Measurements from ENCODE around the gene RAB7B. TPM values are rescaled to one million over a fixed set of nuclear protein-coding genes. Genes with fewer than 3 reads are reported as not detected.
"Not testable (repeated sequence)": the region's sequence is repeated elsewhere in the genome, so short reads cannot be mapped to it uniquely, and the experiment has no call there.

Gene RAB7B
- total RNA-seq, 4 donors from 2014 or later: 4.8 to 12.6 (median 8.7) TPM

DNA sequence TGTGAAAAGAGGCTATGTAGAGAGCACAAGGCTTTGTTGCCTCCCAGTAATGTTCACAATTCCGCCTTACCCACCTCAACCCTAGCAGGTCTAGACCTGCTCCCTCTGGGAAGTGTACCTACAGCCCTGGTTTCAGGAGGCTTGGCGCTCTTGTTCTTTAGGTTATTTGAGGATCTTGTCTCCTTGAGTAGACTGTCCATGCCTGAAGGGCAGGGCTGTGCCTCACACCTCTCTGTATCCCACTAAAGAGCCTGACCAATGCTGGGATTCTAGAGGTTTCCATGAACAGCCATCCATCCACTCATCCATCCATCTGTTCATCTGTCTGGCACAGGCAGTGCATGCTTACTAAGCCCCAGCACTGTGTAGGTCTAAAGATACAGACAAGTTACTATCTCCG, 1.0 kb downstream of the RAB7B start:
- Histone ChIP-seq H3K9me3 (no peaks in the 10 kb centered on the region), H3K4me1 (peaks cover 31 to 44% of the 10 kb centered on the region in 2 donors), H3K36me3 (no peaks in the 10 kb centered on the region), H3K4me3 (replicated peaks in 1 of 3) (no peak overlapping the region), H3K27me3 (no peaks in the 10 kb centered on the region), H3K27ac (peak overlapping the region in 2 of 3 donors; percentile 65 to 81)
- no peak for DNase-seq
- intact Hi-C loops (cut with DNase I): no loop called here
- TF ChIP-seq POLR2A (IDR thresholded peaks at IDR 0.05): no peak
- TF ChIP-seq, protein P1, sequence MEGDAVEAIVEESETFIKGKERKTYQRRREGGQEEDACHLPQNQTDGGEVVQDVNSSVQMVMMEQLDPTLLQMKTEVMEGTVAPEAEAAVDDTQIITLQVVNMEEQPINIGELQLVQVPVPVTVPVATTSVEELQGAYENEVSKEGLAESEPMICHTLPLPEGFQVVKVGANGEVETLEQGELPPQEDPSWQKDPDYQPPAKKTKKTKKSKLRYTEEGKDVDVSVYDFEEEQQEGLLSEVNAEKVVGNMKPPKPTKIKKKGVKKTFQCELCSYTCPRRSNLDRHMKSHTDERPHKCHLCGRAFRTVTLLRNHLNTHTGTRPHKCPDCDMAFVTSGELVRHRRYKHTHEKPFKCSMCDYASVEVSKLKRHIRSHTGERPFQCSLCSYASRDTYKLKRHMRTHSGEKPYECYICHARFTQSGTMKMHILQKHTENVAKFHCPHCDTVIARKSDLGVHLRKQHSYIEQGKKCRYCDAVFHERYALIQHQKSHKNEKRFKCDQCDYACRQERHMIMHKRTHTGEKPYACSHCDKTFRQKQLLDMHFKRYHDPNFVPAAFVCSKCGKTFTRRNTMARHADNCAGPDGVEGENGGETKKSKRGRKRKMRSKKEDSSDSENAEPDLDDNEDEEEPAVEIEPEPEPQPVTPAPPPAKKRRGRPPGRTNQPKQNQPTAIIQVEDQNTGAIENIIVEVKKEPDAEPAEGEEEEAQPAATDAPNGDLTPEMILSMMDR (IDR thresholded peaks at IDR 0.05): no peak
- WGBS, 2 donors: 94 to 96% methylated on average over 3 of the region's 3 CpGs

GRCh38 chr1:206001476-206001888, 1.7 kb downstream of the RAB7B start:
- intact Hi-C loops (cut with DNase I): no loop called here

GRCh38 chr1:206000641-206001339, 2.4 kb downstream of the RAB7B start:
- intact Hi-C loops (cut with DNase I): no loop called here
- H3K36me3 ChIP-seq: no peaks in the 10 kb centered on the region
- peak overlapping the region in 2 of 3 donors; percentile 34 to 53 for H3K27ac ChIP-seq
- no peak overlapping the region for H3K4me3 ChIP-seq (replicated peaks in 1 of 3)
- no peak for TF ChIP-seq POLR2A (IDR thresholded peaks at IDR 0.05)
- TF ChIP-seq, protein P1 (IDR thresholded peaks at IDR 0.05): no peak
- 79 to 85% methylated on average over 8 of the region's 8 CpGs for WGBS, 2 donors
- H3K4me1 ChIP-seq: peaks cover 31 to 44% of the 10 kb centered on the region in 2 donors
- no peak for DNase-seq
- H3K27me3 ChIP-seq: no peaks in the 10 kb centered on the region
- H3K9me3 ChIP-seq: no peaks in the 10 kb centered on the region

More at GRCh38 chr1:206001476-206001888, 1.7 kb downstream of the RAB7B start:
- H3K4me1 ChIP-seq: peaks cover 31 to 44% of the 10 kb centered on the region in 2 donors
- H3K36me3 ChIP-seq: no peaks in the 10 kb centered on the region
- peak overlapping the region in 2 of 3 donors; percentile 7 to 53 for H3K27ac ChIP-seq
- TF ChIP-seq, protein P1 (IDR thresholded peaks at IDR 0.05): no peak
- no peak for TF ChIP-seq POLR2A (IDR thresholded peaks at IDR 0.05)
- 38 to 52% methylated on average over 3 of the region's 3 CpGs for WGBS, 2 donors
- H3K9me3 ChIP-seq: no peaks in the 10 kb centered on the region
- H3K4me3 ChIP-seq (replicated peaks in 1 of 3): no peak overlapping the region
- DNase-seq: peak; percentile 33 to 34
- H3K27me3 ChIP-seq: no peaks in the 10 kb centered on the region

DNA sequence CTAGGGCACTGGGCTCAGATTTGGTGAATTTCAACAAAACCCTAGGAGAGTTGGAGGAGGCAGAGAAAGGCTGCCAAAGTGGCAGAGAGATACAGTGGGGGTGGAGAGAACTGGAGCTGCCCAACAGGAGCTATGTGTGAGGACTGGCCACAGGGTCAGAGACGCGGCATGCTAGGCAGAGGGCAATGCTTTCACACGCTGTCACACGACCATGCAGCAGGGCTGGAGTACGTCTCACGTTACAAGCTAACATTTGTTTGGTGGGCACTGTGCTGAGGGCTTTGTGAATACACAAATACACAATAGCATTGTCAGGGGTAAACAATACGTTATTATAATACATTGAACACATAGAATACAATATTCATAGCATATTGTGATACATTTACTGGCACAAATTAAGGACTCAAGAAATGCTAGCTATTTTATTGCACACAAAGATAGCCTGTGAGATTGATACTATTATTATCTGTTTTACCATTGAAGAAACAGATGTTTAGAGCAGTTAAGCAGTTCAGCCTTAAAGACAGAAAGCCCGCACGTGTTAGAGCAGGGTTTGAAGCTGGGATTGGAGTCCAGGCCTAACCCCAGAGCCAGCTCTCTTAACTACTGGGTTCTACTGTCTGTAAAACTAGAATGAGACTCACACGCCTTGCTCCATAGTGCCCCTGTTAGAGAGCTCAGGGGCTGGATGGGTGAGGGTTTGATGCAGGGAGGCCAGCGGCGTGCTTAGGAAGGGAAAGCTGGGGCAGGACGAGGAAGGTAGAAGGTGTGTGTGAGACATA, 4.5 kb downstream of the RAB7B start:
- no peak for DNase-seq

DNA sequence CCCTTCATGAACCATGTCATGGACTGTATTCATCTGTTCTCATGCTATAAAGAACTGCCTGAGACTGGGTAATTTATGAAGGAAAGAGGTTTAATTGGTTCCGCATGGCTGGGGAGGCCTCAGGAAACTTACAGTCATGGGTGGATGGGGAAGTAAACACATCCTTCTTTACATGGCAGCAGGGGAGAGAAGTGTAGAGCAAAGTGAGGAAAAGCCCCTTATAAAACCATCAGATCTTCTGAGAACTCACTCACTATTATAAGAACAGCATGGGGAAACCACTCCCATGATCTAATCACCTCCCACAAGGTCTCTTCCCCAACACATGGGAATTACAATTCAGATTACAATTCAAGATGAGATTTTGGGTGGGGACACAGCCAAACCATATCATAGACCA, 6.6 kb downstream of the RAB7B start:
- peaks cover 10 to 16% of the 10 kb centered on the region in 2 donors for H3K4me1 ChIP-seq
- intact Hi-C loops (cut with DNase I); H3K27me3 ChIP-seq; DNase-seq; H3K4me3 ChIP-seq (replicated peaks in 1 of 3); H3K36me3 ChIP-seq; H3K9me3 ChIP-seq; H3K27ac ChIP-seq: not testable (repeated sequence)
- 100% methylated on average over 1 of the region's 1 CpG for WGBS, 2 donors

More for the DNA sequence above, 4.5 kb downstream of the RAB7B start:
- TF ChIP-seq, protein P1 (IDR thresholded peaks at IDR 0.05): no peak
- TF ChIP-seq POLR2A (IDR thresholded peaks at IDR 0.05): no peak
- 78 to 87% methylated on average over 13 of the region's 13 CpGs for whole genome bisulfite sequencing, 2 donors
- H3K9me3 ChIP-seq: no peaks in the 10 kb centered on the region
- H3K4me3 ChIP-seq (replicated peaks in 1 of 3): no peak overlapping the region
- H3K4me1 ChIP-seq: peaks cover 30 to 36% of the 10 kb centered on the region in 2 donors
- H3K27me3 ChIP-seq: no peaks in the 10 kb centered on the region
- no peaks in the 10 kb centered on the region for H3K36me3 ChIP-seq
- H3K27ac ChIP-seq: no peak overlapping the region
- intact Hi-C loops (cut with DNase I): no loop called here
